Activated CD4-positive, alpha-beta T cell treated with anti-CD3 and anti-CD28 coated beads for 36 hours (primary cell): ENCODE data around the gene KRT222. TPM values are rescaled to one million over a fixed set of nuclear protein-coding genes. Genes with fewer than 3 reads are reported as not detected.
A peak's percentile ranks its signal among the peaks of the same experiment; 100 is the strongest.

Experiments used
- ATAC-seq: fragments of 200-7000 bp; cut with Tn5 transposase; one replicate; pipeline ENCODE4 v1.10.0; 2021; ENCODE audit warnings: mild to moderate bottlenecking, moderate library complexity
- CTCF ChIA-PET: fragments of 350-600 bp; sonication (Branson Sonifier 250); formaldehyde crosslinking; loops from one replicate; lab custom pipeline; 2021; ENCODE audit warnings: antibody characterized with exemption; lab: Charles Lee
- POLR2A ChIA-PET: fragments of 350-600 bp; sonication (Branson Sonifier 250); formaldehyde crosslinking; loops from one replicate; lab custom pipeline; 2021; ENCODE audit warnings: antibody characterized with exemption, inconsistent platforms; lab: Charles Lee
- DNase-seq: peaks from one replicate; pipeline ENCODE4 v3.0.0-alpha.2; 2020
- H3K27ac Mint-ChIP-seq: one replicate; pipeline ENCODE4 v1.8.0; 2021; ENCODE audit warnings: mixed read lengths
- H3K27me3 Mint-ChIP-seq: one replicate; pipeline ENCODE4 v1.8.0; 2021; ENCODE audit warnings: mixed read lengths
- H3K36me3 Mint-ChIP-seq: one replicate; pipeline ENCODE4 v1.8.0; 2021; ENCODE audit warnings: low read depth, mixed read lengths
- H3K4me1 Mint-ChIP-seq: one replicate; pipeline ENCODE4 v1.8.0; 2021; ENCODE audit warnings: mixed read lengths
- H3K4me3 Mint-ChIP-seq: one replicate; pipeline ENCODE4 v1.8.0; 2021; ENCODE audit warnings: mild to moderate bottlenecking, moderate library complexity, mixed read lengths
- H3K9me3 Mint-ChIP-seq: one replicate; pipeline ENCODE4 v1.8.0; 2021; ENCODE audit warnings: low read depth, mixed read lengths
- intact Hi-C, 2 experiments: fragments of 100-400 bp; cut with DNase I in 1 of 2; cut with micrococcal nuclease in 1 of 2; formaldehyde crosslinking; loops; one replicate each; pipeline versions ENCODE4 v1.14.2 to v1.15.1; 2022 to 2024; cut with DNase I, micrococcal nuclease
- total RNA-seq, 2 experiments: library from RNA; stranded (reverse); gene quantifications; one replicate each; pipeline ENCODE4 v1.2.3, GENCODE V29; 2021

The KRT222 gene
- total RNA-seq, 2 experiments from 2014 or later, result not detected

GRCh38 chr17:40694584-40694983, 29.6 kb upstream of the KRT222 start:
- POLR2A ChIA-PET, result interaction anchor here (0.6 kb wide), 1 partner anchor 34 kb away, joined by 4 read pairs; no protein-coding TSS in a partner anchor
- Mint-ChIP-seq H3K4me3 (no peak overlapping the region), H3K27me3 (peaks cover 8% of the 10 kb centered on the region), H3K36me3 (no peaks in the 10 kb centered on the region), H3K9me3 (no peaks in the 10 kb centered on the region), H3K4me1 (no peaks in the 10 kb centered on the region), H3K27ac (no peak overlapping the region)
- DNase-seq, result no peak
- intact Hi-C loops, result no loop called here
- ATAC-seq, result no peak
- CTCF ChIA-PET, result interaction anchor here (1.1 kb wide), 1 partner anchor 44 kb away, joined by 3 read pairs; no protein-coding TSS in a partner anchor

GRCh38 chr17:40687106-40687505, 22.1 kb upstream of the KRT222 start:
- no peaks in the 10 kb centered on the region for H3K36me3 Mint-ChIP-seq

DNA sequence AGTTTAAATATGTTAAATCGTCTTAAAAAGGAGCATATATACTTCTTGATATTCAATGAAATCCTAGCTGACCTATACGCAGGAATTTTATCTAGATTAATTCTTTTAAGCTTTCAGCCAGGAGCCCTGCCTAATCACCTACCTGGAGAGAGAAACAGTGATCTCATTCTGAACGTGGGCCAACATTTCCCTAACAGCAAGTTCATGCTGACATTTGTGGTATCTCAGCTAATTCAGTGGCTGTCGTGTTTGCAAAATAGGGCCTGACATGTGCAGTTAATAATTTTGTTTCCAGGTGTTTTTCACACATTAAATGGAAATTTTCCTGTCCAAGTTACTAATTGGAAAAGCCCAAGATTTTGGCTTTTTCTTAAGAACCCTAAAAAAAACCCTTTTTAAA, 21.2 kb upstream of the KRT222 start:
- intact Hi-C loops, result loop anchor here in 1 of 2 experiments (5.0 kb wide), 1 partner anchor 749 kb away; no protein-coding TSS in a partner anchor
- POLR2A ChIA-PET, result no interaction called here
- ATAC-seq (no peak), DNase-seq (no peak)
- Mint-ChIP-seq H3K36me3 (no peaks in the 10 kb centered on the region), H3K4me3 (no peak overlapping the region), H3K4me1 (no peaks in the 10 kb centered on the region), H3K27me3 (peaks cover 8% of the 10 kb centered on the region), H3K9me3 (no peaks in the 10 kb centered on the region), H3K27ac (no peak overlapping the region)
- CTCF ChIA-PET, result no interaction called here

More at GRCh38 chr17:40687106-40687505, 22.1 kb upstream of the KRT222 start:
- DNase-seq, result no peak
- Mint-ChIP-seq H3K9me3 (no peaks in the 10 kb centered on the region), H3K27me3 (peaks cover 4% of the 10 kb centered on the region), H3K27ac (no peak overlapping the region), H3K4me3 (no peak overlapping the region), H3K4me1 (no peaks in the 10 kb centered on the region)
- no peak for ATAC-seq
- CTCF ChIA-PET, result interaction anchor here (0.6 to 0.7 kb wide), 2 partner anchors 732 to 1066 kb away, joined by 3 to 4 read pairs; no protein-coding TSS in a partner anchor
- intact Hi-C loops, result loop anchor here in 1 of 2 experiments (5.0 kb wide), 1 partner anchor 750 kb away; no protein-coding TSS in a partner anchor
- POLR2A ChIA-PET, result no interaction called here

- Mint-ChIP-seq H3K4me3 (no peak overlapping the region), H3K4me1 (peaks cover 8% of the 10 kb centered on the region), H3K36me3 (no peaks in the 10 kb centered on the region), H3K9me3 (no peaks in the 10 kb centered on the region), H3K27ac (no peak overlapping the region), H3K27me3 (peaks cover 24% of the 10 kb centered on the region)
- intact Hi-C loops, result no loop called here
- POLR2A ChIA-PET, result no interaction called here
- no peak for DNase-seq
- no peak for ATAC-seq
- CTCF ChIA-PET, result interaction anchor here (1.0 kb wide), 1 partner anchor 20 kb away, joined by 3 read pairs; no protein-coding TSS in a partner anchor
Measured at GRCh38 chr17:40680998-40681397, 16.0 kb upstream of the KRT222 start.

DNA sequence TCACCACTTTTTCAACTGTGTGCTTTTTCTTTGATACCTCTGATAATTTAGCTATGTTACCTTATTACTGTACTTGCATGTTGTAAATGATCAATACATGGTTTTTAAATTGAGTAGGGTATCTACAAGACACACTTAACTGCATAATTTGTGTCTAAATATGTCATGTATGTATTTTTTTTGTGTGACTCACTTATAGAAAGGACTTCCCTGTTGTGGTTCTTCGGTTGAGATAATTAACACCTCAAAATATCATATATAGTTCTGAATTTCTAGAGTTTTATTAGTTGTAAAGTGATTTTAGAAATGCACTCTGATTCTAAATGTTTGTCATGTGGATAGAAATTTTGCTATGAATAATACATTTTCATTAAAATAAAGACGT, 14.5 kb upstream of the KRT222 start:
- ChIA-PET POLR2A (no interaction called here), CTCF (interaction anchor here (0.7 to 1.0 kb wide), 2 partner anchors 11 to 321 kb away, joined by 3 read pairs; no protein-coding TSS in a partner anchor)
- Mint-ChIP-seq H3K36me3 (no peaks in the 10 kb centered on the region), H3K9me3 (no peaks in the 10 kb centered on the region), H3K4me3 (no peak overlapping the region), H3K27ac (no peak overlapping the region), H3K4me1 (peaks cover 8% of the 10 kb centered on the region), H3K27me3 (peaks cover 29% of the 10 kb centered on the region)
- DNase-seq, result no peak
- intact Hi-C loops, result no loop called here
- no peak for ATAC-seq

DNA sequence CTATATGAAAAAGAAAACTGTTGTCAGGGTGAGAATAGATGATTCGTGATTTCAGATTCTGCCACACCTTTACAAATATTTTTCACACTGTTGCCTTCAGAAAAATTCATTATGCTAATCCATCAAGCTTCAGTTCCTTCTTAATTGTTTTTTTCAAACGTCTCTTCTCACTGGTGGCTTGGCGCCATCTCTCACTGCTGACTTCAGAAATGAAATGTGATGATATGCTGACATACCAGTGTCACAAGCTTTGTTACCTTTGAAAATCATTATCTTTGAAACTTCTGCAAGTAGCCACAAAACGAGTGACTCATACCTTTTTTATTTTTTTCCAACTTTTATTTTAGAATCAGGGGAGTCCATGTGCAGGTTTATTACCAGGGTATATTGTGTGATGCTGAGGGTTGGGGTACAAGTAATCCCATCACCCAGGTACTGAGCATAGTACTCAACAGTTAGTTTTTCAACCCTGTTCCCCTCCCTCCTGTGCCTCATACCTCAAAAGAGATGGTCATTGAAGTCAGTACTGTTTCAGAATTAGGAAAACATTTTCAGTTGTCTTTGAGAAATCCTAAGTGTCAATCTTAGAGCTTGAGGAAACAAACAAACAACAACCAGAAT, 14.0 kb upstream of the KRT222 start:
- intact Hi-C loops, result no loop called here
- no peak overlapping the region for H3K27ac Mint-ChIP-seq
- H3K4me3 Mint-ChIP-seq, result no peak overlapping the region
- H3K4me1 Mint-ChIP-seq, result peaks cover 8% of the 10 kb centered on the region
- DNase-seq (no peak), ATAC-seq (peak; percentile 23)
- ChIA-PET POLR2A (interaction anchor here (0.6 kb wide), 1 partner anchor 32 kb away, joined by 6 read pairs; the partner anchor contains the start of gene SMARCE1), CTCF (interaction anchor here (0.7 to 1.0 kb wide), 2 partner anchors 11 to 321 kb away, joined by 3 read pairs; no protein-coding TSS in a partner anchor)
- H3K36me3 Mint-ChIP-seq, result no peaks in the 10 kb centered on the region
- no peaks in the 10 kb centered on the region for H3K9me3 Mint-ChIP-seq
- H3K27me3 Mint-ChIP-seq, result peaks cover 33% of the 10 kb centered on the region

DNA sequence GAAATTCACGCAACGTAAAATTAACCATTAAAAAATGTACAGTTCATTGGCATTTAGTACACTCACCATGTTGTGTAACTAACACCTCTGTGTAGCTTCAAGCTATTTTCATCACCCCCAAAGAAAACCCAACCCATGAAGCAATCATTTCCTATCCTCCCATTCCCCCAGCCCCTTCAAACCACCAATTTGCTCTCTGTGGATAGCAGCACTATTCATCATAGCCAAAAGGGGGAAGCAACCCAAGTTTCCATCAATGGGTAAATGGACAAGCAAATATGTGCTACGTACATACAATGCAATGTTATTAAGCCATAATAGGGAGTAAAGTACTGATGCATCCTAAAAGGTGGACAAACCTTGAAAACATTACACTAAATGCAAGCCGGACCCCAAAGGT, 10.9 kb upstream of the KRT222 start:
- ATAC-seq (no peak), DNase-seq (no peak)
- intact Hi-C loops, result no loop called here
- peaks cover 8% of the 10 kb centered on the region for H3K4me1 Mint-ChIP-seq
- H3K27me3 Mint-ChIP-seq, result peaks cover 24% of the 10 kb centered on the region
- H3K9me3 Mint-ChIP-seq, result no peaks in the 10 kb centered on the region
- H3K27ac Mint-ChIP-seq, result no peak overlapping the region
- no peaks in the 10 kb centered on the region for H3K36me3 Mint-ChIP-seq
- POLR2A ChIA-PET, result interaction anchor here (0.6 kb wide), 1 partner anchor 16 kb away, joined by 11 read pairs; no protein-coding TSS in a partner anchor
- no peak overlapping the region for H3K4me3 Mint-ChIP-seq
- CTCF ChIA-PET, result no interaction called here

DNA sequence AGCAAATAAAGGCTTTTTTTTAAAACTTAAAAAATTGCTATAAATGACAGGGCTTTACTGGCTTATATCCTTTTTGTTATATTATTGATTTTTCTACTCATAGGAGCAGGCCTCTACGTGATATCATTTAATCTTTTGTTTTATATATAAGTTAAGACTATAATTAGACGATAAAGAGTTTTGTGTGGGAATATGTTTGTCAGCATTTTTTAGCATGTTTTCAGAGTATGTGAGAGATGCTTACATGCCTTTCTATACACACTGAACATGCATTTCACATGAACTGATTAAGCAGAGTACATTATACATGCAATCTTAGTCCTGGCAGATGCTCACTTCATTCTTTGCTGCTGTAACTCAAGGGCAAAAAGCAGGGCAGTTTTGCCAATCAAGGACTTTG, 7.7 kb upstream of the KRT222 start:
- H3K9me3 Mint-ChIP-seq, result no peaks in the 10 kb centered on the region
- no peak for DNase-seq
- no peak for ATAC-seq
- H3K27me3 Mint-ChIP-seq, result peaks cover 18% of the 10 kb centered on the region
- H3K27ac Mint-ChIP-seq, result no peak overlapping the region
- intact Hi-C loops, result no loop called here
- H3K4me1 Mint-ChIP-seq, result no peaks in the 10 kb centered on the region
- H3K36me3 Mint-ChIP-seq, result no peaks in the 10 kb centered on the region
- ChIA-PET POLR2A (no interaction called here), CTCF (interaction anchor here (0.6 to 1.5 kb wide), 3 partner anchors 10 to 108 kb away, joined by 3 to 4 read pairs (median 3); no protein-coding TSS in a partner anchor)
- no peak overlapping the region for H3K4me3 Mint-ChIP-seq

DNA sequence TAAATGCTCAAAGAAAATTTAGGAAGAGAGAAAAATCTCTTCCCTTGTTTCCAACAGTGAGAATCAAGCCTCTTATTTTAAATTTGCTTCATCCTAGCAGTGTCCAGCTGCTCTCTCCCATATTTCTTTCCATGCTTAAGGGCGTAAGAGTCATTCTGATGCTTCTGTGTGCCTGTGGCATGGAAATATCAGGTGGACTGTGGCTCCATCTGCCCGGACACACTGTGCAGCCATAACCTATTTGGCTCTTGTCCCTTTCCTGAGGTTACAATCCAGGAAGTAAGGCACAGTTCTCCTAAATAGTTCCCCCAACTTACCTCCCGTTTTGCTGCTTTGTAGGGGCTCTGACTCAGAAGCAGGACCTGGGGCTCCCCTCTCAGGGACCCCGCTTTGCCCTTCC, 6.3 kb upstream of the KRT222 start:
- H3K27ac Mint-ChIP-seq, result no peak overlapping the region
- no peaks in the 10 kb centered on the region for H3K9me3 Mint-ChIP-seq
- H3K36me3 Mint-ChIP-seq, result no peaks in the 10 kb centered on the region
- H3K27me3 Mint-ChIP-seq, result peaks cover 15% of the 10 kb centered on the region
- intact Hi-C loops, result no loop called here
- CTCF ChIA-PET, result no interaction called here
- ATAC-seq, result no peak
- H3K4me3 Mint-ChIP-seq, result no peak overlapping the region
- no peak for DNase-seq
- POLR2A ChIA-PET, result no interaction called here
- H3K4me1 Mint-ChIP-seq, result no peaks in the 10 kb centered on the region

DNA sequence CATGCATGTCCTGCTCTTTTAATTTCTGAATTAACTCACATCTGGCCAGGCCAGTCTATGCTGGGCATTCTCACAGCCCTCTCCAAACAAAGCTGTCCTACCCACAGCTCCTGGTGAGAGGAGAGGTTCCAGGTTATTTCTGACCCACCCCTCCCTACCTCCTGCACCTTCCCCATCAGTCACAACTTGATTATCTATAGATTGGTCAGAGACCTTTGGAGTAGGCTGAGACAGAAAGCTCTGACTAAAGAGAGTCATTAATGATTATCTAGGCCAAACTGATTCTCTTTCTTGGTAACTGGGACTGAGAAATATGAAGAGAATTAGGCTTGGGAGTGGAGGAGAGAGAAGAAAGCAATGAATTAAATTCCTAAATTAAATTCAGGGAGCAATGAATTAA, 1.4 kb upstream of the KRT222 start:
- Mint-ChIP-seq H3K27ac (no peak overlapping the region), H3K4me1 (peaks cover 5% of the 10 kb centered on the region), H3K27me3 (peaks cover 25% of the 10 kb centered on the region), H3K36me3 (no peaks in the 10 kb centered on the region), H3K9me3 (no peaks in the 10 kb centered on the region), H3K4me3 (no peak overlapping the region)
- CTCF ChIA-PET, result interaction anchor here (0.6 kb wide), 3 partner anchors 14 to 51 kb away, joined by 3 read pairs; no protein-coding TSS in a partner anchor
- intact Hi-C loops, result no loop called here
- DNase-seq (no peak), ATAC-seq (no peak)
- POLR2A ChIA-PET, result no interaction called here

DNA sequence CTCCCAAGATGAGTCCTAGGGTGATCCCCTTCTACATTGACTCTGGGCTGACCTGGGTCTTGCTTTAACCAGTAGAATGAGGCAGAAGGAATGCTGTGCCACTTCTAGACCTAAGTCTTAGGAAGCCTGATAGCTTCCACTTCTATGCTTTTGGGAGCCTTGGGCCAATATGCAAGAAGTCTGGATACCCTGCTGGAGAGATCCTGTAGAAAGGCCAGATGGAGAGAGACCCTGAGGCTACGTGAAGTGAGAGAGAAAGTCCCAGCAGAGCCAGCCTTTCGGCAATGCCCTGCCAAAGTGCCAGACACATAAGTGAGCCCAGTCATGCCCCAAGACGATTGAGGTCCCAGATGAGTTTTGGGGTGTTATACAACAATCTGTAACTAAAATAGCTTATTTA, 1.7 kb downstream of the KRT222 start:
- no peak overlapping the region for H3K27ac Mint-ChIP-seq
- DNase-seq, result no peak
- intact Hi-C loops, result no loop called here
- H3K9me3 Mint-ChIP-seq, result no peaks in the 10 kb centered on the region
- ChIA-PET POLR2A (no interaction called here), CTCF (interaction anchor here (0.6 kb wide), 1 partner anchor 409 kb away, joined by 3 read pairs; no protein-coding TSS in a partner anchor)
- H3K4me1 Mint-ChIP-seq, result peaks cover 11% of the 10 kb centered on the region
- no peak for ATAC-seq
- no peaks in the 10 kb centered on the region for H3K36me3 Mint-ChIP-seq
- no peak overlapping the region for H3K4me3 Mint-ChIP-seq
- H3K27me3 Mint-ChIP-seq, result peaks cover 26% of the 10 kb centered on the region
